MM.1S (cell line): Measurements from ENCODE around the gene ADAMTS6.

Experiments used
- DNase-seq: peaks from one replicate; pipeline ENCODE4 v3.0.0-alpha.2; 2015
- H2AFZ ChIP-seq: fragments of 300-600 bp; sonication (generic); 2 replicates; pipeline ENCODE4 v1.6.0; 2016; ENCODE audit warnings: antibody characterized with exemption, low read length
- H3F3A ChIP-seq: fragments of 300-600 bp; sonication (generic); 2 replicates; pipeline ENCODE4 v1.6.1; 2016; ENCODE audit warnings: mild to moderate bottlenecking, antibody characterized with exemption, low read length, moderate library complexity, mixed read lengths; ENCODE audit not compliant: insufficient read depth
- H3K27ac ChIP-seq: fragments of 300-600 bp; sonication (generic); 2 replicates; pipeline ENCODE4 v1.5.1; 2016; ENCODE audit warnings: mild to moderate bottlenecking, low read length
- H3K27me3 ChIP-seq: fragments of 300-600 bp; sonication (generic); replicated peaks from 2 replicates; pipeline ENCODE4 v1.6.0; 2016; ENCODE audit warnings: low read length; ENCODE audit not compliant: insufficient read depth
- H3K36me3 ChIP-seq: fragments of 300-600 bp; sonication (generic); replicated peaks from 2 replicates; pipeline ENCODE4 v1.6.1; 2016; ENCODE audit warnings: mild to moderate bottlenecking, low read length, mixed read lengths; ENCODE audit not compliant: insufficient read depth
- H3K4me1 ChIP-seq: fragments of 300-600 bp; sonication (generic); 2 replicates; pipeline ENCODE4 v1.6.1; 2016; ENCODE audit warnings: low read length, mixed read lengths
- H3K4me2 ChIP-seq: fragments of 300-600 bp; sonication (generic); 2 replicates; pipeline ENCODE4 v1.6.0; 2016; ENCODE audit warnings: low read depth, low read length
- H3K4me3 ChIP-seq: fragments of 300-600 bp; sonication (generic); 2 replicates; pipeline ENCODE4 v1.5.1; 2016; ENCODE audit warnings: low read length, mixed read lengths
- H3K79me2 ChIP-seq: fragments of 300-600 bp; sonication (generic); 2 replicates; pipeline ENCODE4 v1.6.1; 2016; ENCODE audit warnings: mixed run types, low read length, mixed read lengths
- H3K9ac ChIP-seq: fragments of 300-600 bp; sonication (generic); 2 replicates; pipeline ENCODE4 v1.6.1; 2016; ENCODE audit warnings: low read length, mixed read lengths
- H3K9me2 ChIP-seq: fragments of 300-600 bp; sonication (generic); replicated peaks from 2 replicates; pipeline ENCODE4 v1.6.1; 2016; ENCODE audit warnings: mild to moderate bottlenecking, low read length, mixed read lengths; ENCODE audit not compliant: insufficient read depth
- H3K9me3 ChIP-seq: fragments of 300-600 bp; sonication (generic); replicated peaks from 2 replicates; pipeline ENCODE4 v1.6.1; 2016; ENCODE audit warnings: mild to moderate bottlenecking, low read length, mixed read lengths; ENCODE audit not compliant: insufficient read depth
- H4K20me1 ChIP-seq: fragments of 300-600 bp; sonication (generic); 2 replicates; pipeline ENCODE4 v1.6.1; 2016; ENCODE audit warnings: mild to moderate bottlenecking, low read length, moderate library complexity, mixed read lengths; ENCODE audit not compliant: insufficient read depth
- EZH2 ChIP-seq: fragments of 300-600 bp; sonication (generic); optimal IDR thresholded peaks from 2 replicates; pipeline ENCODE3; 2017; ENCODE audit warnings: low read depth, mild to moderate bottlenecking, antibody characterized with exemption, low read length, mixed read lengths
- EZH2phosphoT487 ChIP-seq: fragments of 300-600 bp; sonication (generic); IDR thresholded peaks from 2 replicates; pipeline ENCODE4 v1.6.1; 2018; ENCODE audit warnings: antibody characterized with exemption, low read length
- TF ChIP-seq, protein P1 (sequence below): fragments of 300-600 bp; sonication (generic); IDR thresholded peaks from 2 replicates; pipeline ENCODE4 v1.5.1; 2016; ENCODE audit warnings: antibody characterized with exemption, low read length, mixed read lengths

ADAMTS6 gene

GRCh38 chr5:65246741-65247140 is 235.0 kb downstream of the ADAMTS6 start:
- Histone ChIP-seq H3K9me2 (no peaks in the 10 kb centered on the region), H3K9me3 (no peaks in the 10 kb centered on the region), H3K4me2 (no peak overlapping the region), H4K20me1 (no peaks in the 10 kb centered on the region), H3K27me3 (no peaks in the 10 kb centered on the region), H3K4me3 (no peak overlapping the region), H3K36me3 (no peaks in the 10 kb centered on the region), H3F3A (no peaks in the 10 kb centered on the region), H3K9ac (no peak overlapping the region), H2AFZ (no peak overlapping the region), H3K4me1 (no peaks in the 10 kb centered on the region), H3K79me2 (no peaks in the 10 kb centered on the region), H3K27ac (no peak overlapping the region)
- DNase-seq, result no peak
- TF ChIP-seq, protein P1, sequence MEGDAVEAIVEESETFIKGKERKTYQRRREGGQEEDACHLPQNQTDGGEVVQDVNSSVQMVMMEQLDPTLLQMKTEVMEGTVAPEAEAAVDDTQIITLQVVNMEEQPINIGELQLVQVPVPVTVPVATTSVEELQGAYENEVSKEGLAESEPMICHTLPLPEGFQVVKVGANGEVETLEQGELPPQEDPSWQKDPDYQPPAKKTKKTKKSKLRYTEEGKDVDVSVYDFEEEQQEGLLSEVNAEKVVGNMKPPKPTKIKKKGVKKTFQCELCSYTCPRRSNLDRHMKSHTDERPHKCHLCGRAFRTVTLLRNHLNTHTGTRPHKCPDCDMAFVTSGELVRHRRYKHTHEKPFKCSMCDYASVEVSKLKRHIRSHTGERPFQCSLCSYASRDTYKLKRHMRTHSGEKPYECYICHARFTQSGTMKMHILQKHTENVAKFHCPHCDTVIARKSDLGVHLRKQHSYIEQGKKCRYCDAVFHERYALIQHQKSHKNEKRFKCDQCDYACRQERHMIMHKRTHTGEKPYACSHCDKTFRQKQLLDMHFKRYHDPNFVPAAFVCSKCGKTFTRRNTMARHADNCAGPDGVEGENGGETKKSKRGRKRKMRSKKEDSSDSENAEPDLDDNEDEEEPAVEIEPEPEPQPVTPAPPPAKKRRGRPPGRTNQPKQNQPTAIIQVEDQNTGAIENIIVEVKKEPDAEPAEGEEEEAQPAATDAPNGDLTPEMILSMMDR, result no peak
- no peak for TF ChIP-seq EZH2phosphoT487
- no peak for TF ChIP-seq EZH2

DNA sequence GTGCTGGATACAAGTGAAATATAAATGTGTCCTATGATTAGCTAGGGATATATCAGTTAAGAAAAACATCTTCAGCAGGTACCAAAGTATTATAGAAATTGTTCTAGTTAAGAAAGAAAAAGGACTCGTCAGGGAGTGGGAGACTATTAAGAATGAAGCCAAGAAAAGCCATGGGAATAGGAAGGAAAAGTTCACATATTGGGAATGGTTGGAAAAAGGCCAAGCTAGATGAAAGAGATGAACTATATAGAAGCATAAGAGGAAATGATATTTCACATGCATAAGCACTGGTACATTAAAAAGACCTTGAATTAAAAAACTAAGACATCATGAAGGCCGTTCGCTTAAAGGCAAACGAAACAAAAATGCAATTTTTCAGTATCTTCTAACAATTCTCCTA is 237.7 kb downstream of the ADAMTS6 start:
- Histone ChIP-seq H4K20me1 (no peaks in the 10 kb centered on the region), H3K36me3 (no peaks in the 10 kb centered on the region), H3K79me2 (no peaks in the 10 kb centered on the region), H3K4me3 (no peak overlapping the region), H3K4me2 (no peak overlapping the region), H3K9ac (no peak overlapping the region), H3K27ac (no peak overlapping the region), H3F3A (no peaks in the 10 kb centered on the region), H3K27me3 (no peaks in the 10 kb centered on the region), H3K9me2 (no peaks in the 10 kb centered on the region), H3K4me1 (no peaks in the 10 kb centered on the region), H3K9me3 (no peaks in the 10 kb centered on the region), H2AFZ (no peak overlapping the region)
- DNase-seq, result no peak
- no peak for TF ChIP-seq EZH2phosphoT487
- no peak for TF ChIP-seq EZH2
- TF ChIP-seq, protein P1, result no peak

DNA sequence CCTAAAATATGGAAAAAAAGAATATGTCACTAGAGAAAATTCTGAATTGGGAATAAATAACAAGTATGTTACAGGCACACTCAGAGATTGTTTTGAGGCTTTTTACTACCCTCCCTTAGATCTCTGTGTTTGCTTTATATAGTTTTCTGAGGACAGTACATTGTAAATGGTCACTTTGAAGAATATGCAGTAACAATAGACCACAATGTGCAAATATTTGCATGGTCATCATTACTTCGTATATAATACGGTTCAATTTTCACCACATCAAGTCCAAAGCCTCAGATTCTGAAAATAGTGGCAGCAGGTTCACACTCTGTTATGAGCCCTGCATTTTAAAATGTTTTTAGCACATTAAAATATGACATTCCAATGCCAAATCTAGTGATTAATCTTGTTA is 238.6 kb downstream of the ADAMTS6 start:
- H3K4me3 ChIP-seq, result no peak overlapping the region
- no peaks in the 10 kb centered on the region for H3K9me2 ChIP-seq
- no peaks in the 10 kb centered on the region for H4K20me1 ChIP-seq
- no peak overlapping the region for H2AFZ ChIP-seq
- no peaks in the 10 kb centered on the region for H3K36me3 ChIP-seq
- H3F3A ChIP-seq, result no peaks in the 10 kb centered on the region
- TF ChIP-seq EZH2phosphoT487 (no peak), EZH2 (no peak)
- TF ChIP-seq, protein P1, result no peak
- no peak overlapping the region for H3K9ac ChIP-seq
- H3K27ac ChIP-seq, result no peak overlapping the region
- DNase-seq, result no peak
- H3K79me2 ChIP-seq, result no peaks in the 10 kb centered on the region
- H3K4me2 ChIP-seq, result no peak overlapping the region
- H3K4me1 ChIP-seq, result no peaks in the 10 kb centered on the region
- H3K9me3 ChIP-seq, result no peaks in the 10 kb centered on the region
- H3K27me3 ChIP-seq, result no peaks in the 10 kb centered on the region

DNA sequence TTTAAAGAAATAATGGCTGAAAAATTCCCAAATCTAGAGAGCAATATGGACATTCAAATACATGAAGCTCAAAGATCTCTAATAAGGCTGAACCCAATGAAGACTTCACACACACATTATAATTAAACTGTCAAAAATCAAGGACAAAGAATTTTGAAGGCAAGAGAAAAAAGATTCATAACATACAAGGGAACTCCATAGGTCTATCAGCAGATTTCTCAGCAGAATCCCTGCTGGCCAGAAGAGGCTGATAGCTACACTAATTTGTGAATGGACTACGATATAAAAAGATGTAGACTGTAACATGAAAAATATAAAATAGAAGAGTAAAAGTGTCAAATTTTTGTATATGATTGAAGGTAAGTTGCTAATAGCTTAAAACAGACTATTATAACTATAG is 251.9 kb downstream of the ADAMTS6 start:
- TF ChIP-seq EZH2 (no peak), EZH2phosphoT487 (no peak)
- TF ChIP-seq, protein P1, result no peak
- no peaks in the 10 kb centered on the region for H4K20me1 ChIP-seq
- H2AFZ ChIP-seq, result no peak overlapping the region

More for the DNA sequence above, 251.9 kb downstream of the ADAMTS6 start:
- H3K27me3 ChIP-seq, result no peaks in the 10 kb centered on the region
- no peak for DNase-seq
- H3K4me3 ChIP-seq, result no peak overlapping the region
- H3K9ac ChIP-seq, result no peak overlapping the region
- no peaks in the 10 kb centered on the region for H3K36me3 ChIP-seq
- no peak overlapping the region for H3K4me2 ChIP-seq
- no peaks in the 10 kb centered on the region for H3F3A ChIP-seq
- H3K4me1 ChIP-seq, result no peaks in the 10 kb centered on the region
- H3K27ac ChIP-seq, result no peak overlapping the region
- H3K9me2 ChIP-seq, result no peaks in the 10 kb centered on the region
- no peaks in the 10 kb centered on the region for H3K9me3 ChIP-seq
- no peaks in the 10 kb centered on the region for H3K79me2 ChIP-seq
